Limb (tissue), 2 donors: ENCODE data around the gene ZNF487.
"Not testable (repeated sequence)": the region's sequence is repeated elsewhere in the genome, so short reads cannot be mapped to it uniquely, and the experiment has no call there.

Experiments used
- DNase-seq, 2 donors: peaks; one replicate each; pipeline ENCODE4 v3.0.0-alpha.2; 2016; ENCODE audit errors: extremely low spot score in 2 of 2

Gene ZNF487

DNA sequence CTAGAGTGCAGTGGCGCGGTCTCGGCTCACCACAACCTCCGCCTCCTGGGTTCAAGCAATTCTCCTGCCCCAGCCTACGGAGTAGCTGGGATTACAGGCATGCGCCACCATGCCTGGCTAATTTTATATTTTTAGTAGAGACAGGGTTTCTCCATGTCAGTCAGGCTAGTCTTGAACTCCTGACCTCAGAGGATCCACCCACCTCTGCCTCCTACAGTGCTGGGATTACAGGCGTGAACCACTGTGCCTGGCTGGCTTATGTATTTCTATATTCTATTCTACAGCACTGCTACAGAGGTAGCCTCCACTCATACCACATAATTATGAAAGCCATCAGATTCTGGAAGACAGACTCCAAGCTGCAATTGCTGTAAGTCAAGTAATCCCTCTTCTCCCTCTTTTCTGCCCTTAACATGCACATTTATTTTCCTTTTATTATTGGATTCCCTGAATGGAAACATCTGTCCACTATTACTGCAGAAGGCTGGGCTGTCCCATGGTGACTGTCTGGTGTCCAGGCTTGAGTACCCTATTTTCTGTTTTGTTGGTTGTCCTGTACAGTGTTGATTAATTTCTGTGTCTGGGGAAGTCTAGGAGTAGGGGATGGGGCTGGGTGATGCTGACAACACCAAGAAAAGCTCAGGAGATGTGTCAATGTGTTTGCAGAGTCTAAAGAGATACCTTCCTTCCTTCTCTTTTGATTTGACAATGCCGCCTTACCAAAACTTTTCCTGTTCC, 5.8 kb upstream of the ZNF487 start:
- no peak for DNase-seq

DNA sequence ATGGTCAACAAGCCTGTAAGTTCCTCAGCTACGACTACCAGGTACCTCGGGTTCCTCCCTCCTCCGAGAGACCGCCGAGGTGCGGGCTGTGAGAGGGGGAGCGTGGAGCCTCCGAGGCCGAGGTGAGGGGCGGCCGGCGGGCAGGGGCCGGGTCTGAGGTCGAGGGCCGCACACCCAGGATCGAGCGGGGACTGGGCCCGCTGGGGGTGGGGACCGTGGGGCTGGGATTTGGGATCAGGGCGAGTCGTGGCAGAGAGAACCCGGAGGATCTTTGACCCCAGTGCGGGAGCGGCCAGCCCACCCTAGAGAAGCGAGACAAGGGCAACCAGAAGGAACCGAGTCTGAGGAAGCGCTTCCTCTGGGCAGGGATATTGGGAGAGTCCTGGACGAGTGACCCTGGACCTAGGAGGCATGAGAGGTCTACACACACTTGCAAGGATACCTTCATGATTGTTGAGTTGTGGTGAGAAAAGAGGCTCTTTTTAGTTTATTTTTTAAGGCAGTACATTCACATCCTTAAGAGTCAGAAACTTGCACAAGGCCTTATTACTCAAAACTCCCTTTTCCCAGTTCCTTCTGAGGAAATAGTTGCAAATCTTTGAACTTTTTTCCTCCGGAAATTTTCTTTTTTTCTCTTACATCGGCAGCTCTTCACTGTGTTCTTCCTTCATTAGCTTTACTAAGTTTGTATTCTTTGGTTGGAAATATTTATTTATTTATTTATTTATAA, 395 bp downstream of the ZNF487 start:
- no peak for DNase-seq

GRCh38 chr10:43440463-43441134, 3.7 kb downstream of the ZNF487 start:
- no peak for DNase-seq

DNA sequence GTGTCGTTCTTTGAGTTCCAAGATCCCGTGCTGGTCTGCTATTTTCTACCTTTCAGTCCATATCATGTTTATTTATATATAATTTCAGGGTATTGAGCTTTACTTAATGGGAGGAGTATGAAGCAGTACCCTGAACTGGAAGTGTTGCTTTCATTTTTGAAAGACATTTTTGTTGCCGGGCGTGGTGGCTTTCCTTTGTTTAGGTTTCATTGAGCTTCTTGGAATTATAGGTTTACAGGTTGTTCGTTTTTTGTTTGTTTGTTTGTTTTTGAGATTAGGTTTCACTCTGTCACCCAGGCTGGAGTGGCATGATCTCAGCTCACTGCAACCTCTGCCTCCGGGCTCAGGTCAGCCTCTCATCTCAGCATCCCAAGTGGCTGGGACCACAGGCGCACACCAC, 7.4 kb downstream of the ZNF487 start:
- DNase-seq: no peak

GRCh38 chr10:43444897-43445466, 8.1 kb downstream of the ZNF487 start:
- no peak for DNase-seq

- DNase-seq: not testable (repeated sequence)
These were observed 9.5 kb downstream of the ZNF487 start for GRCh38 chr10:43446219-43447017.

DNA sequence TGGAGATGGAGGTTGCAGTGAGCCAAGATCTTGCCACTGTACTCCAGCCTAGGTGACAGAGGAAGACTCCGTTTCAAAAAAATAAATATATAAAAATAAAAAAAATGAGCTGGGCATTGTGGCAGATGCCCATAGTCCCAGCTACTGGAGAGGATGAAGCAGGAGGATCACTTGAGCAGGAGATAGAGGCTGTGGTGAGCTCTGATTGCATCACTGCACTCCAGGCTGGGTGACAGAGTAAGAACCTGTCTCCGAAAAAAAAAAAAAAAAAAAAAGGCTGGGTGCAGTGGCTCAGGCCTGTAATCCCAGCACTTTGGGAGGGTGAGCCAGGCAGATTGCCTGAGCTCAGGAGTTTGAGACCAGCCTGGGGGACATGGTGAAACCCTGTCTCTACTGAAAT, 11.8 kb downstream of the ZNF487 start:
- no peak for DNase-seq

DNA sequence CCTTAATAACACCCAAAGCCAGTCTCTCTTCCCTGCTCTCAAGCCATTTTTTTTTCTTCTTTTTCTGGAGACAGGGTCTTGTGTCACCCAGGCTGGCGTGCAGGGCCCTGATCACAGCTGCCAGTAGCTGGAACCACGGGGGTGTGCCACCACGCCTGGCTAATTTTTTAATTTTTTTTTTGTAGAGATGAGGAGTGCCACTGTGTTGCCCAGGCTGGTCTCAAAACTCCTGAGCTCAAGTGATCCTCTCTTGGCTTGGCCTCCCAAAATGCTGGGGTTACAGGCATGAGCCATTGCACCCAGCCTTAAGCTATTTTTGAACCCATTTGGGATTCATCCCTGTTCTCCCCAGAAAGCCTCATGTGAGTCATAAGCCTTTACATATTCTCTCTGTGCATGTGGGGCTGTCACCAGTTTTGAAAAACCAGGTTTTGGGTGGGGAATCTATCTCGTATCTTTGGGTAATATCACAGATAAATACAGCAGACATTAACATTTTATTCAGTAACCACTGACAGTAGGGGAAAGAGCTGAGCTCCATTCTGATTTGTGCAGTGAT, 15.5 kb downstream of the ZNF487 start:
- DNase-seq: no peak

DNA sequence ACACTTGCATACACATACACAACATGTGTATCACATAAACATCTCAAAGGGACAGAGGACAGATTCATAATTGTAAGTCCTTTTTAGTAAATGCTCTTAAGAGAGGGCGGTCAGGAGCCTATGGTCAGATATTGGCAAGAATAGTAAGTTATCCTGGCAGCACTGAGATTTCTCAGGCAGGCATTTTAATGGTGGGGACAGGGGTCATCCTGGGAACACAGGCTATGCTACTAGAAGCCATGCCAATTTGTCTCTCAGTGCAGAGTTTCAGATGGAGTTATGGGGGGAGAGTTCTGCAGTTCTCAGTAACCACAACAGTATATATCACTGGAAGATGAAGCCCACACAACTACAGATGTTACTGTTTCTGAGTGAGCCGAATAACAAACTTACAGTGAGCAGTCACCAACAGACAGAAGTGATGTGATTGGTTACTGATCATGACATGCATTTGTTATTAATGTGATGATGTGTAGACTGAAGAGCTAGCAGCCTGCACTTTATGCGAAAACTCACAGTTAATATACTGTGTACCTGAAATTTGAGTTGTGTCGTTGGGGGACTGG, 16.4 kb downstream of the ZNF487 start:
- no peak for DNase-seq

GRCh38 chr10:43454025-43454424, 17.1 kb downstream of the ZNF487 start:
- DNase-seq: not testable (repeated sequence)

DNA sequence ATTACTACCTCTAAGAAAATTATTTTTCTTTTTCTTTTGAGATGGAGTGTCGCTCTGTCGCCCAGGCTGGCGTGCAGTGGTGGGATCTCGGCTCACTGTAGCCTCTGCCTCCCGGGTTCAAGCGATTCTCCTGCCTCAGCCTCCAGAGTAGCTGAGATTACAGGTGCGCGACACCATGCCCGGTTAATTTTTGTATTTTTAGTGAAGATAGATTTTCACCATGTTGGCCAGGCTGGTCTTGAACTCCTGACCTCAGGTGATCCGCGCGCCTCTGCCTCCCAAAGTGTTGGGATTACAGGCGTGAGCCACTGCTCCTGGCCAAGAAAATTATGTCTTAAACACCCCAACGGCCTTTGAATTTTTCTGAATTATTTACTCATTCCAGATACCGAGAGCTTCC, 19.6 kb downstream of the ZNF487 start:
- DNase-seq: not testable (repeated sequence)

- no peak for DNase-seq
These were observed 21.3 kb downstream of the ZNF487 start for GRCh38 chr10:43458227-43458626.

- DNase-seq: peak in 1 of 2 donors; percentile 85
These were observed 25.0 kb downstream of the ZNF487 start for GRCh38 chr10:43461950-43462349.

DNA sequence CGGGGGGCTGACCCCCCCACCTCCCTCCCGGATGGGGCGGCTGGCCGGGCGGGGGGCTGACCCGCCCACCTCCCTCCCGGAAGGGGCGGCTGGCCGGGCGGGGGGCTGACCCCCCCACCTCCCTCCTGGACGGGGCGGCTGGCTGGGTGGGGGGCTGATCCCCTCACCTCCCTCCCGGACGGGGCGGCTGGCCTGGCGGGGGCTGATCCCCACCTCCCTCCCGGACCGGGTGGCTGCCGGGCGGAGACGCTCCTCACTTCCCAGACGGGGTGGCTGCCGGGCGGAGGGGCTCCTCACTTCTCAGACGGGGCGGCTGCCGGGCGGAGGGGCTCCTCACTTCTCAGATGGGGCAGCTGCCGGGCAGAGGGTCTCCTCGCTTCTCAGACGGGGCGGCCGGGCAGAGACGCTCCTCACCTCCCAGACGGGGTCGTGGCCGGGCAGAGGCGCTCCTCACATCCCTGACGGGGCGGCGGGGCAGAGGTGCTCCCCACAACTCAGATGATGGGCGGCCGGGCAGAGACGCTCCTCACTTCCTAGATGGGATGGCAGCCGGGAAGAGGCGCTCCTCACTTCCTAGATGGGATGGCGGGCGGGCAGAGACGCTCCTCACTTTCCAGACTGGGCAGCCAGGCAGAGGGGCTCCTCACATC, 28.3 kb downstream of the ZNF487 start:
- not testable (repeated sequence) for DNase-seq

DNA sequence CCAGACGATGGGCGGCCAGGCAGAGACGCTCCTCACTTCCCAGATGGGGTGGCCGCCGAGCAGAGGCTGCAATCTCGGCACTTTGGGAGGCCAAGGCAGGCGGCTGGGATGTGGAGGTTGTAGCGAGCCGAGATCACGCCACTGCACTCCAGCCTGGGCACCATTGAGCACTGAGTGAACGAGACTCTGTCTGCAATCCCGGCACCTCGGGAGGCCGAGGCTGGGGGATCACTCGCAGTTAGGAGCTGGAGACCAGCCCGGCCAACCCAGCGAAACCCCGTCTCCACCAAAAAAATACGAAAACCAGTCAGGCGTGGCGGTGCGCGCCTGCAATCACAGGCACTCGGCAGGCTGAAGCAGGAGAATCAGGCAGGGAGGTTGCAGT, 28.8 kb downstream of the ZNF487 start:
- not testable (repeated sequence) for DNase-seq

DNA sequence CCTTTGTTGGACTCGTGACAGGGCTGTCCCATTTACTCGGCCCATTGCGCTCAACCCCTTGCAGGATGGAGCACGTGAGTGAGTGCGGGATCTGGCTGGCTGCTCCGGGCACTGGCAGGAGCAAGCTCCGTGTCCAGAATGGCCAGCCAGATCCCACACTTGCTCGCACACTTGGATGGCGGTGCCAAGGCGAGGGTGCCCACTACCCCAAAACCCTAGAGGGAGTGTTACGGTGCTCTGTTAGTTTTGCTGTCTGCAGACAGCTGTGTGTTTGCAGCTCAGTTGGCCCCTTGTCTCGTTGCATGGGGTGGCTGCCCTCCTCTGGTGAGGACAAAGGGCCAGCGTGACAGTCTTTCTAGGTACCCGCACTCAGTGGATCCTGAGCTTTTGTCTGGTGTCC, 34.2 kb downstream of the ZNF487 start:
- no peak for DNase-seq

GRCh38 chr10:43471935-43472720, 35.2 kb downstream of the ZNF487 start:
- DNase-seq: no peak

DNA sequence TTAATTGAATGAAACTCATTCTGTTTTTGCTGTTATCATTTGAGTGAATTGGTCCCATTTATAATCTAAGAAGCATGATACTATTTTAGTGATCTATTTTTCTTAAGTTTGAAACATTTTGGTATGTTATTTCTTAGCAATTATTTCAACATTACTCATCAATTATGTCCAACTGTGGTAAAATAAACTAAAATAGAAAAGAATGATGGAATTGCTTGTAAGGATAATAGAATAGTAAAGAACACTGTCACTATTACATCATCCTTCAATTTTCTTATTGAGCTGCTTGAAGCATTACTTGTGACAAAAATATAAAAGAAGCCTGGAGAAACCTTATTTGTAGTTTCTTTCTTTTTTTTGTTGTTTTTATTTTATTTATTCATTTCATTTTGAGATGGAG, 42.4 kb downstream of the ZNF487 start:
- no peak for DNase-seq

DNA sequence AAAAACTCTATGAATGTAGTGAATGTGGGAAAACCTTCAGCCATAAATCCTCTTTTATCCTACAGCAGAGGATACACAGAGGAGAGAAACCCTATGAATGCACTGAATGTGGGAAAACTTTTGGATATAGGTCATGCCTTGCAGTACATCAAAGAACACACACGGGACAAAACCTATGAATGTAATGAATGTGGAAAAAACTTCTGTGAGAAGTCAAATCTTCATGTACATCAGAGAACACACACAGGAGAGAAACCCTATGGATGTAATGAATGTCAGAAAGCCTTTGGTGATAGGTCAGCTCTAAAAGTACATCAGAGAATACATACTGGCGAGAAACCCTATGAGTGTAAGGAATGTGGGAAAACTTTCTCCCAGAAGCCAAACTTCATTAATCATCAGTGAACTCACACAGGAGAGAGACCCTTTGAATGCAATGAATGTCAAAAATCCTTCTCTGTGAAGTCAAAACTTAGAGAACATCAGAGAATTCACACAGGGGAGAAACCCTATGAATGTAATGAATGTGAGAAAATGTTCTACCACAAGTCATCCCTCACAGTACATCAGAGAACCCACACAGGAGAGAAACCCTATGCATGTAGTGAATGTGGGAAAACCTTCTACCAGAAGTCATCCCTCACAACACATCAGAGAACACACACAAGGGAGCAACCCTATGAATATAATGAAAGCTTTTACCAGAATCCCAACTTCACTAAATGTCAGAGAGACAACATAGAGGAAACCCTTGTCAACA, 45.6 kb downstream of the ZNF487 start:
- no peak for DNase-seq
